ENCODE results near the gene TMEM129.
A peak's percentile ranks its signal among the peaks of the same experiment; 100 is the strongest.

TMEM129 gene

GRCh38 chr4:1721003-1721665 lies at the start of gene TMEM129, which contains the start of gene TACC3:
Gene TMEM129, minus strand, starts transcription at chr4:1721323. Its CDS starts 486 bp downstream, at chr4:1720837.
Gene TACC3, plus strand, starts transcription at chr4:1721521. Its CDS starts 1,901 bp downstream, at chr4:1723422.
- DNase-seq (ENCODE audit: low read depth), result peak; percentile 92

GRCh38 chr4:1770791-1771231 lies 49.7 kb upstream of the TMEM129 start:
- DNase-seq (ENCODE audit: low read depth), result no peak

GRCh38 chr4:1770245-1770644 lies 49.1 kb upstream of the TMEM129 start:
- no peak for DNase-seq (ENCODE audit: low read depth)

GRCh38 chr4:1769692-1770091 lies 48.6 kb upstream of the TMEM129 start:
- no peak for DNase-seq (ENCODE audit: low read depth)

GRCh38 chr4:1768367-1769034 lies 47.4 kb upstream of the TMEM129 start:
- no peak for DNase-seq (ENCODE audit: low read depth)

GRCh38 chr4:1767770-1768366 lies 46.7 kb upstream of the TMEM129 start:
- DNase-seq (ENCODE audit: low read depth), result peak; percentile 23

GRCh38 chr4:1767061-1767769 lies 46.1 kb upstream of the TMEM129 start:
- DNase-seq (ENCODE audit: low read depth), result no peak

GRCh38 chr4:1766106-1767060 lies 45.3 kb upstream of the TMEM129 start:
- DNase-seq (ENCODE audit: low read depth), result no peak

- no peak for DNase-seq (ENCODE audit: low read depth)
Measured at GRCh38 chr4:1765409-1766072, 44.4 kb upstream of the TMEM129 start.

- DNase-seq (ENCODE audit: low read depth), result no peak
Measured at GRCh38 chr4:1764670-1765069, 43.5 kb upstream of the TMEM129 start.

- no peak for DNase-seq (ENCODE audit: low read depth)
Measured at GRCh38 chr4:1763550-1764080, 42.5 kb upstream of the TMEM129 start.

GRCh38 chr4:1763070-1763549 lies 42.0 kb upstream of the TMEM129 start:
- no peak for DNase-seq (ENCODE audit: low read depth)

GRCh38 chr4:1762264-1763010 lies 41.3 kb upstream of the TMEM129 start:
- no peak for DNase-seq (ENCODE audit: low read depth)

- DNase-seq (ENCODE audit: low read depth), result no peak
Measured at GRCh38 chr4:1761130-1761689, 40.1 kb upstream of the TMEM129 start.

- DNase-seq (ENCODE audit: low read depth), result no peak
Measured at GRCh38 chr4:1760521-1761071, 39.5 kb upstream of the TMEM129 start.

- no peak for DNase-seq (ENCODE audit: low read depth)
Measured at GRCh38 chr4:1759818-1760223, 38.7 kb upstream of the TMEM129 start.

GRCh38 chr4:1759170-1759817 lies 38.2 kb upstream of the TMEM129 start:
- DNase-seq (ENCODE audit: low read depth), result no peak

Measured in activated T-cell treated with anti-CD3 and anti-CD28 coated beads for 48 hours (primary cell).